Fibroblast of skin of abdomen (primary cell): ENCODE results near the gene CCL28. TPM values are rescaled to one million over a fixed set of nuclear protein-coding genes. Genes with fewer than 3 reads are reported as not detected.
"Not testable (repeated sequence)": the region's sequence is repeated elsewhere in the genome, so short reads cannot be mapped to it uniquely, and the experiment has no call there.

Experiments
- DNase-seq: peaks from one replicate; pipeline ENCODE4 v3.0.0-alpha.2; 2013
- polyA plus RNA-seq, 2 experiments: library from polyadenylated mRNA; unstranded; fragments of 120-200 nt; gene quantifications; one replicate each; pipeline ENCODE4 v1.2.1, GENCODE V29; 2013; ENCODE audit not compliant: insufficient read length in 2 of 2

The CCL28 gene
- 0.37 TPM for polyA plus RNA-seq (2013, experiment 1 of 2; ENCODE audit: insufficient read length)
- polyA plus RNA-seq (2013, experiment 2 of 2; ENCODE audit: insufficient read length): 0.34 TPM

GRCh38 chr5:43412156-43412555 lies at the start of gene CCL28:
TSS of gene CCL28 (minus strand) at chr5:43412391. CDS start at chr5:43412316, 75 bp downstream.
- DNase-seq: no peak

GRCh38 chr5:43461066-43461465 lies 48.9 kb upstream of the CCL28 start:
- no peak for DNase-seq

- DNase-seq: no peak
Observed at GRCh38 chr5:43456556-43456955, 44.4 kb upstream of the CCL28 start.

- DNase-seq: not testable (repeated sequence)
Observed at GRCh38 chr5:43441575-43441974, 29.4 kb upstream of the CCL28 start.

DNA sequence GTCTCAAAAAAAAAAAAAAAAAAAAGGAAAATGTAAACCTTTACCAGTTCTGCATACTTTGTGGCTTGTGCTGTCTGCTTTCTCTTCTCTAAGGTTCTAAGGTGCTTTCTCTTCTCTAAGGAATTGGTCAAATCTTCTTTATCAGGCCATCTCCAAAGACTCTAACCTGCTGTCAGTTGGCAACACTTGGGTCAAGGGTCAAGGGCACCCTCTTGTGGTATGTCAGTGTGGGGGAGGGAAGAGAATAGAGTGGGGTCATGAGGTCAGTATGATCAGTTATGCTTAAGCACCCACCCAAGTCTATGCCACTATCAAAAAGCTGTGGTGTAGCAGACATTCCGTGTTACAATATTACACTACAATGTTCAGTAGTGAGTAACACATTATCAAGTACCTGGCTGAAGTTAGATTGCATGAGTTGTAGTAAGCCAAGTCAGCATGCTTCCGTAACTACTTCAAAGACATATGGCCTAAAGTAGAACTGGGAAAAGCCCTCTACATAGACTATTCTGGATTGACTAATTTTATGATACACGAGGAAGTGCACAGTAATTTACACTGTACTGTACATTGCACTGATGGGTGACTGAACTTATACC lies 25.0 kb upstream of the CCL28 start:
- no peak for DNase-seq

- no peak for DNase-seq
Observed at GRCh38 chr5:43433382-43433781, 21.2 kb upstream of the CCL28 start.

GRCh38 chr5:43432486-43433375 lies 20.5 kb upstream of the CCL28 start:
- DNase-seq: peak; percentile 72

DNA sequence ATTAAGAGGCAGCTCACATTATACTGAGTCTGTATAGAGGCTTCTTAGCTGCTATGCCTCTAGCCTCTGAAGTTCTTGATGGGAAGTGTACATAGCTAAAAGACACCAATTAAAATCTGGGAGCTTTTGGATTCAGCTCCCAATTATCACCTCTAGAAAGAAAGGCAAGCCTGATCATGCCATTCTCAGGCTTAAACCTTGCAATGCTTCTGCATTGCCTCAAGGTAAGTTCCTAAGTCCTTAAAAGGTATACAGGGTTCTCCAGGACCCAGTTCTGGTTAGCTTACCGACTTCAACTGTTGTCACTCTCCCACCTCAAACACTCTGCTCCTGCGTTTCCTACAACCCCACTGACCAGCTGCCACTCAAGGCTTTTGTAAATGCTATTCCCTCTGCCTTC lies 17.5 kb upstream of the CCL28 start:
- no peak for DNase-seq

GRCh38 chr5:43429016-43429415 lies 16.8 kb upstream of the CCL28 start:
- no peak for DNase-seq

DNA sequence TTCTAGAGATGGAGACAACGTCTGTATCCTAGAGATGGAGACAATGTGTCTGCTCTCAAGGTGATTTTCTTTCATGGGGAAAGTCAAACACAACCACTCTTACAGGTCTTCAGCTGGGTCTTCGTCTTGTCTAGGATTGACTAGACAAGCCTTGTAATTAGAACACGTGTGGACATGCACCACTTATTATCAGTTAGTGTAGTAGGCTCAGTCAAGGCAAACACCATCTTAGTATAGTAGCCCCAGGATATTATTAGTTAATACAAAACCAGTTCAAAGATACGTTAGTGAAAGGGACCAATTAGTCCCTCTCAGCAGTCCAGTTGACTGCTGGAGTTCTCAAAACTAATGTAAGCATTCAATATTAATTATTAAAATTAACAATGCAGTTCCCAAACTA lies 15.1 kb upstream of the CCL28 start:
- DNase-seq: no peak

- DNase-seq: peak; percentile 62
Observed at GRCh38 chr5:43425983-43426382, 13.8 kb upstream of the CCL28 start.

- DNase-seq: not testable (repeated sequence)
Observed at GRCh38 chr5:43423086-43423485, 10.9 kb upstream of the CCL28 start.

- DNase-seq: peak; percentile 34
Observed at GRCh38 chr5:43422143-43422542, 10.0 kb upstream of the CCL28 start.

DNA sequence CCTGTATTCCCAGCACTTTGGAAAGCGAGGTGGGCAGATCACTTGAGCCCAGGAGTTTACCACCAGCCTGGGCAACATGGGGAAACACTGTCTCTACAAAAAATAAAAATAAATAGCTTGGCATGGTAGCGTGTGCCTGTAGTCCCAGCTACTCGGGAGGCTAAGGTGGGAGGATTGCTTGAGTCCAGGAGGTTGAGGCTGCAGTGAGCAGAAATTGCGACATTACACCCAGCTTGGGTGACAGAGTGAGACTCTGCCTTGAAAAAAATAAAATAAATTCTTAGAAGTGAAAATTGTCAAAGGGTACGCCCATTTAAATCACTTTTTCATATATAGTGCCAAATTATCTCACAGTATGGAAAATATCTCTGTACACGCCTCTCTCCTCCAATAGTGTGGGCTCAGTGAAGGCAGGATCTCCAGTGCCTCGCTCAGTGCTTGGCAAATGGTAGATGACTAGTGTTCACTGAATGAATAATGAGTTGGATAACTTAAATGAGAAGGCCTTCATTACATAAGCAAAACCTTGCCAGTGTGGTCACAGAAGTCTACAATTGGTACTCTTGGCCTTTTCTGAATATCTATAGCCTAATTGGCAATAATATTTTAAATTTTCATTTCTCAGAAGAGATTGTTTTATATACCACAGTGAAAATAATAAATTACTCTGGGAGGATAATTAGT lies 9.4 kb upstream of the CCL28 start:
- DNase-seq: no peak

- no peak for DNase-seq
Observed at GRCh38 chr5:43420241-43420640, 8.1 kb upstream of the CCL28 start.

- no peak for DNase-seq
Observed at GRCh38 chr5:43418561-43418960, 6.4 kb upstream of the CCL28 start.

- no peak for DNase-seq
Observed at GRCh38 chr5:43416803-43417394, 4.7 kb upstream of the CCL28 start.

GRCh38 chr5:43415935-43416802 lies 4.0 kb upstream of the CCL28 start:
- no peak for DNase-seq

DNA sequence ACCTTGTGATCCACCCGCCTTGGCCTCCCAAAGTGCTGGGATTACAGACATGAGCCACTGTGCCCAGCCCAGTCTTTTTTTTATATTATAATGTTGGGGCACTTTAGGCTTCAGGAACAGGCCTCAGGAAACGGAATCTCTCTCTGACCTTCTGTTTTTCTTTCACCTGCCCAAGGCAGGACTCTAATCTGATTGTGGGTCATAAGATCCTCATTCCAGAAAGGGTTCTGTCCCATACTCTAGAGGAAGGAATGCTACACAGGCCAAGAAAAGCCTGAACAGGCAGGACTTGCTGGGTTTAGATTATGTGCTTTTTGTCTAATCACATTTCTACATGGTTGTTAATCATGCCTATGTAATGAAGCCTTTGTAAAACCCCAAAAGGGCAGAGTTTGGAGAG lies 1.8 kb upstream of the CCL28 start:
- DNase-seq: no peak

- no peak for DNase-seq
Observed at GRCh38 chr5:43412644-43413043, 453 bp upstream of the CCL28 start.

DNA sequence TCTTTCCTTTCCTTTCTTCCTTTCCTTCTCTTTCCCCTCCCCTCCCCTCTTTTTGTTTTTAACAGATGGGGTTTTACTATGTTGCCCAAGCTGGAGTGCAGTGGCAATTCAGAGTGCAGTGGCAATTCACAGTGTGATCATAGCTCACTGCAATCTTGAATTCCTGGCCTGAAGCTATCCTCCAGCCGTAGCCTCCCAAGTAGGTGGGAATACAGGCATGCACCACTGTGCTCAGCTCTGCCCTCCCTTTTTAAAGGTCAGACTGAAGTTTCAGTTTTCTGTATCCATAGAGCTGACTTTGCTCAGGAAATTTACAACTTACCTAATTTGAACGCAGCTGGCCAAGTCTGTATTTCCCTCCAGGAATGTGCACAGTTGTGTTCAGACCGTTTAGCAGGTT lies 696 bp downstream of the CCL28 start:
- DNase-seq: no peak

DNA sequence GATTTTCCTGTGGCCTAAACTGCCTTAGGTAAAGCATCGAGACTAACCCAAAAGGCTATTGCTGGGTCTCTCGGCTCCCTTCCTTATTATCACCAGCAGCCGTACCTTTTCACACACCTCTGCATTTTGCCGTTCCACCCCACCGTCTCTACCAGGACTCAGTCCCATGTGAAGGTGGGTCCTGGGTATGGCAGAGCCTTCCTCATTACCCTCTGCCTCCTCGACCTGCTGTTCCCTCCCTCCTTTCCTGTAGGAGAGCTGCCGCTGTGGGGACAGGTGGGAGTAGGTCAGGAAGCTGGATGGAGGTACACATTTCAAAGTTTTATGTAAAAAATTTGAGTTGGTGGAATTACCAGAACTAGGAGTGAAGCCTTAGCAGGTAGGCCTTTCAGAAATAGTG lies 1.8 kb downstream of the CCL28 start:
- DNase-seq: no peak
